GM18511 (cell line): Measurements from ENCODE around the gene LTB.

Source experiments
- ATAC-seq: cut with Tn5 transposase; IDR thresholded peaks from one replicate; pipeline ENCODE4 v1.9.1; 2021; ENCODE audit warnings: mild to moderate bottlenecking, moderate library complexity; ENCODE audit not compliant: unreplicated experiment

Gene LTB

GRCh38 chr6:31582230-31582643 lies at the start of gene LTB:
TSS of gene LTB (minus strand) at chr6:31582424. CDS start at chr6:31582417, 7 bp downstream.
- ATAC-seq = no peak

- no peak for ATAC-seq
Observed at GRCh38 chr6:31631681-31632278, 49.6 kb upstream of the LTB start.

GRCh38 chr6:31631209-31631608 lies 49.0 kb upstream of the LTB start:
- no peak for ATAC-seq

- ATAC-seq = no peak
Observed at GRCh38 chr6:31630177-31630934, 48.1 kb upstream of the LTB start.

GRCh38 chr6:31629014-31629413 lies 46.8 kb upstream of the LTB start:
- no peak for ATAC-seq

- no peak for ATAC-seq
Observed at GRCh38 chr6:31627690-31628287, 45.6 kb upstream of the LTB start.

GRCh38 chr6:31626952-31627351 lies 44.7 kb upstream of the LTB start:
- ATAC-seq = no peak

- no peak for ATAC-seq
Observed at GRCh38 chr6:31624070-31624469, 41.8 kb upstream of the LTB start.

GRCh38 chr6:31622684-31623091 lies 40.5 kb upstream of the LTB start:
- ATAC-seq = no peak

GRCh38 chr6:31621991-31622390 lies 39.8 kb upstream of the LTB start:
- no peak for ATAC-seq

- ATAC-seq = no peak
Observed at GRCh38 chr6:31621320-31621939, 39.2 kb upstream of the LTB start.

- peak; percentile 43 for ATAC-seq
Observed at GRCh38 chr6:31620586-31621319, 38.5 kb upstream of the LTB start, which contains the start of gene PRRC2A. TSS of gene PRRC2A (plus strand) at chr6:31620715. CDS start at chr6:31622790, 2,075 bp downstream.

GRCh38 chr6:31619805-31620585 lies 37.8 kb upstream of the LTB start:
- ATAC-seq = peak; percentile 88

- no peak for ATAC-seq
Observed at GRCh38 chr6:31617010-31617409, 34.8 kb upstream of the LTB start.

- no peak for ATAC-seq
Observed at GRCh38 chr6:31615748-31616147, 33.5 kb upstream of the LTB start.

- no peak for ATAC-seq
Observed at GRCh38 chr6:31614684-31615578, 32.7 kb upstream of the LTB start, which contains the start of gene AIF1. TSS of gene AIF1 (plus strand) at chr6:31615234. CDS start at chr6:31615330, 96 bp downstream.

- no peak for ATAC-seq
Observed at GRCh38 chr6:31614075-31614619, 31.9 kb upstream of the LTB start.

- no peak for ATAC-seq
Observed at GRCh38 chr6:31610968-31611367, 28.7 kb upstream of the LTB start.
